ENCODE data around the gene PDE4A. TPM values are rescaled to one million over a fixed set of nuclear protein-coding genes. Genes with fewer than 3 reads are reported as not detected.

Gene PDE4A
- total and polyA plus RNA-seq, 2 of the 8 experiments (the other 6 are each of a cell fraction or from before 2014, with no cell fraction given), result 2.0 to 4.4 TPM

DNA sequence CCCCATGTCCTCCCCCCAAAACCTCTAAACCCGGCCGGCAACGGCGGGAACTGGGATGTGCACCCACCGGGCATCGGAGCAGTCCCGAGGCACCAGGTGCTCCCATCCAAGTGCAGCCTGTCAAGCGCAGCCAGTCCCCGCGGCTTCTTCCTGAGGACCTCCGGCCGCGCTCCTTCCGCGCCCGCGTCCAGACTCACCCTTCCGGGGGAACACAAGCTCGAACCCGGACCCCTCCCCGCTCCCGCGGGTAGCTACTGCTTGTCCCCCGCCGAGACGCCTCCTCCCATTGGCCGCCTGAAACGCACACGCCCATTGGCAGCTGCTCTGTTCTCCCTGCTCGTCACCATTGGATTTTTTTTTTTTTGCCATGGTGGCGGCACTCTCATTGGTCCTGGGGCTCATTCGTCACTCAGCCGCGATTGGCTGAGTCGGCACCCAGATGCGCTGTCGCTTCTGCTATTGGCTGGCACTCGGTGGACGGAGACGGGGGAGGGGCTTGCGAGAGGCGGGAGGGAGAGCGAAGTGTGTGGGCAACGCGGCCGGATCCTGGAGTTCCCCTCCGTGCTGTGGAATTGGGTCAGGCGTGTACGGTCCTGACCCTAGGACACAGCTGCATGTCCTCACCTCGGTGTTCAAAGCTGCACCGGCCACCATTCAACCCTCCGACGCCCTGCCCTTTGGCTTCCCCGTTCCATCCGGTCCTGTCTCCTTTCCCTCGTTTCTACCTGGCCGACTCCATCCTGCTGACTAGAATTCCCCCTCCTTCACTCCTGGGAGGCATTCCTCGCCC lies 39.8 kb upstream of the PDE4A start, which contains the start of gene TYK2 (continued):
- TF ChIP-seq, protein P1, sequence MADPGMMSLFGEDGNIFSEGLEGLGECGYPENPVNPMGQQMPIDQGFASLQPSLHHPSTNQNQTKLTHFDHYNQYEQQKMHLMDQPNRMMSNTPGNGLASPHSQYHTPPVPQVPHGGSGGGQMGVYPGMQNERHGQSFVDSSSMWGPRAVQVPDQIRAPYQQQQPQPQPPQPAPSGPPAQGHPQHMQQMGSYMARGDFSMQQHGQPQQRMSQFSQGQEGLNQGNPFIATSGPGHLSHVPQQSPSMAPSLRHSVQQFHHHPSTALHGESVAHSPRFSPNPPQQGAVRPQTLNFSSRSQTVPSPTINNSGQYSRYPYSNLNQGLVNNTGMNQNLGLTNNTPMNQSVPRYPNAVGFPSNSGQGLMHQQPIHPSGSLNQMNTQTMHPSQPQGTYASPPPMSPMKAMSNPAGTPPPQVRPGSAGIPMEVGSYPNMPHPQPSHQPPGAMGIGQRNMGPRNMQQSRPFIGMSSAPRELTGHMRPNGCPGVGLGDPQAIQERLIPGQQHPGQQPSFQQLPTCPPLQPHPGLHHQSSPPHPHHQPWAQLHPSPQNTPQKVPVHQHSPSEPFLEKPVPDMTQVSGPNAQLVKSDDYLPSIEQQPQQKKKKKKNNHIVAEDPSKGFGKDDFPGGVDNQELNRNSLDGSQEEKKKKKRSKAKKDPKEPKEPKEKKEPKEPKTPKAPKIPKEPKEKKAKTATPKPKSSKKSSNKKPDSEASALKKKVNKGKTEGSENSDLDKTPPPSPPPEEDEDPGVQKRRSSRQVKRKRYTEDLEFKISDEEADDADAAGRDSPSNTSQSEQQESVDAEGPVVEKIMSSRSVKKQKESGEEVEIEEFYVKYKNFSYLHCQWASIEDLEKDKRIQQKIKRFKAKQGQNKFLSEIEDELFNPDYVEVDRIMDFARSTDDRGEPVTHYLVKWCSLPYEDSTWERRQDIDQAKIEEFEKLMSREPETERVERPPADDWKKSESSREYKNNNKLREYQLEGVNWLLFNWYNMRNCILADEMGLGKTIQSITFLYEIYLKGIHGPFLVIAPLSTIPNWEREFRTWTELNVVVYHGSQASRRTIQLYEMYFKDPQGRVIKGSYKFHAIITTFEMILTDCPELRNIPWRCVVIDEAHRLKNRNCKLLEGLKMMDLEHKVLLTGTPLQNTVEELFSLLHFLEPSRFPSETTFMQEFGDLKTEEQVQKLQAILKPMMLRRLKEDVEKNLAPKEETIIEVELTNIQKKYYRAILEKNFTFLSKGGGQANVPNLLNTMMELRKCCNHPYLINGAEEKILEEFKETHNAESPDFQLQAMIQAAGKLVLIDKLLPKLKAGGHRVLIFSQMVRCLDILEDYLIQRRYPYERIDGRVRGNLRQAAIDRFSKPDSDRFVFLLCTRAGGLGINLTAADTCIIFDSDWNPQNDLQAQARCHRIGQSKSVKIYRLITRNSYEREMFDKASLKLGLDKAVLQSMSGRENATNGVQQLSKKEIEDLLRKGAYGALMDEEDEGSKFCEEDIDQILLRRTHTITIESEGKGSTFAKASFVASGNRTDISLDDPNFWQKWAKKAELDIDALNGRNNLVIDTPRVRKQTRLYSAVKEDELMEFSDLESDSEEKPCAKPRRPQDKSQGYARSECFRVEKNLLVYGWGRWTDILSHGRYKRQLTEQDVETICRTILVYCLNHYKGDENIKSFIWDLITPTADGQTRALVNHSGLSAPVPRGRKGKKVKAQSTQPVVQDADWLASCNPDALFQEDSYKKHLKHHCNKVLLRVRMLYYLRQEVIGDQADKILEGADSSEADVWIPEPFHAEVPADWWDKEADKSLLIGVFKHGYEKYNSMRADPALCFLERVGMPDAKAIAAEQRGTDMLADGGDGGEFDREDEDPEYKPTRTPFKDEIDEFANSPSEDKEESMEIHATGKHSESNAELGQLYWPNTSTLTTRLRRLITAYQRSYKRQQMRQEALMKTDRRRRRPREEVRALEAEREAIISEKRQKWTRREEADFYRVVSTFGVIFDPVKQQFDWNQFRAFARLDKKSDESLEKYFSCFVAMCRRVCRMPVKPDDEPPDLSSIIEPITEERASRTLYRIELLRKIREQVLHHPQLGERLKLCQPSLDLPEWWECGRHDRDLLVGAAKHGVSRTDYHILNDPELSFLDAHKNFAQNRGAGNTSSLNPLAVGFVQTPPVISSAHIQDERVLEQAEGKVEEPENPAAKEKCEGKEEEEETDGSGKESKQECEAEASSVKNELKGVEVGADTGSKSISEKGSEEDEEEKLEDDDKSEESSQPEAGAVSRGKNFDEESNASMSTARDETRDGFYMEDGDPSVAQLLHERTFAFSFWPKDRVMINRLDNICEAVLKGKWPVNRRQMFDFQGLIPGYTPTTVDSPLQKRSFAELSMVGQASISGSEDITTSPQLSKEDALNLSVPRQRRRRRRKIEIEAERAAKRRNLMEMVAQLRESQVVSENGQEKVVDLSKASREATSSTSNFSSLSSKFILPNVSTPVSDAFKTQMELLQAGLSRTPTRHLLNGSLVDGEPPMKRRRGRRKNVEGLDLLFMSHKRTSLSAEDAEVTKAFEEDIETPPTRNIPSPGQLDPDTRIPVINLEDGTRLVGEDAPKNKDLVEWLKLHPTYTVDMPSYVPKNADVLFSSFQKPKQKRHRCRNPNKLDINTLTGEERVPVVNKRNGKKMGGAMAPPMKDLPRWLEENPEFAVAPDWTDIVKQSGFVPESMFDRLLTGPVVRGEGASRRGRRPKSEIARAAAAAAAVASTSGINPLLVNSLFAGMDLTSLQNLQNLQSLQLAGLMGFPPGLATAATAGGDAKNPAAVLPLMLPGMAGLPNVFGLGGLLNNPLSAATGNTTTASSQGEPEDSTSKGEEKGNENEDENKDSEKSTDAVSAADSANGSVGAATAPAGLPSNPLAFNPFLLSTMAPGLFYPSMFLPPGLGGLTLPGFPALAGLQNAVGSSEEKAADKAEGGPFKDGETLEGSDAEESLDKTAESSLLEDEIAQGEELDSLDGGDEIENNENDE (IDR thresholded peaks at IDR 0.05; ENCODE audit: insufficient replicate concordance, low read length), result no peak
- TF ChIP-seq RBBP5 (IDR thresholded peaks at IDR 0.05; ENCODE audit: borderline replicate concordance, low read depth, low read length) (peak; percentile 49), SIN3A (conservative IDR thresholded peaks at IDR 0.05 in 1 of 2, IDR thresholded peaks at IDR 0.05 in 1 of 2; ENCODE audit: low read depth in 1 of 2, low read length in 2 of 2) (peak in 1 of 2 experiments; percentile 73; a peak in 3 of 4 replicates), KDM5A (IDR thresholded peaks at IDR 0.05; ENCODE audit: low read length) (peak; percentile 50)
- TF ChIP-seq, protein P2, sequence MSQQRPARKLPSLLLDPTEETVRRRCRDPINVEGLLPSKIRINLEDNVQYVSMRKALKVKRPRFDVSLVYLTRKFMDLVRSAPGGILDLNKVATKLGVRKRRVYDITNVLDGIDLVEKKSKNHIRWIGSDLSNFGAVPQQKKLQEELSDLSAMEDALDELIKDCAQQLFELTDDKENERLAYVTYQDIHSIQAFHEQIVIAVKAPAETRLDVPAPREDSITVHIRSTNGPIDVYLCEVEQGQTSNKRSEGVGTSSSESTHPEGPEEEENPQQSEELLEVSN (IDR thresholded peaks at IDR 0.05), result peak; percentile 93
- TF ChIP-seq, protein P3, sequence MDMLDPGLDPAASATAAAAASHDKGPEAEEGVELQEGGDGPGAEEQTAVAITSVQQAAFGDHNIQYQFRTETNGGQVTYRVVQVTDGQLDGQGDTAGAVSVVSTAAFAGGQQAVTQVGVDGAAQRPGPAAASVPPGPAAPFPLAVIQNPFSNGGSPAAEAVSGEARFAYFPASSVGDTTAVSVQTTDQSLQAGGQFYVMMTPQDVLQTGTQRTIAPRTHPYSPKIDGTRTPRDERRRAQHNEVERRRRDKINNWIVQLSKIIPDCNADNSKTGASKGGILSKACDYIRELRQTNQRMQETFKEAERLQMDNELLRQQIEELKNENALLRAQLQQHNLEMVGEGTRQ (IDR thresholded peaks at IDR 0.05; ENCODE audit: low read length), result no peak

Measured in H1 (cell line).